ENCODE measurements around the gene KLK5.
A peak's percentile ranks its signal among the peaks of the same experiment; 100 is the strongest.

The KLK5 gene

DNA sequence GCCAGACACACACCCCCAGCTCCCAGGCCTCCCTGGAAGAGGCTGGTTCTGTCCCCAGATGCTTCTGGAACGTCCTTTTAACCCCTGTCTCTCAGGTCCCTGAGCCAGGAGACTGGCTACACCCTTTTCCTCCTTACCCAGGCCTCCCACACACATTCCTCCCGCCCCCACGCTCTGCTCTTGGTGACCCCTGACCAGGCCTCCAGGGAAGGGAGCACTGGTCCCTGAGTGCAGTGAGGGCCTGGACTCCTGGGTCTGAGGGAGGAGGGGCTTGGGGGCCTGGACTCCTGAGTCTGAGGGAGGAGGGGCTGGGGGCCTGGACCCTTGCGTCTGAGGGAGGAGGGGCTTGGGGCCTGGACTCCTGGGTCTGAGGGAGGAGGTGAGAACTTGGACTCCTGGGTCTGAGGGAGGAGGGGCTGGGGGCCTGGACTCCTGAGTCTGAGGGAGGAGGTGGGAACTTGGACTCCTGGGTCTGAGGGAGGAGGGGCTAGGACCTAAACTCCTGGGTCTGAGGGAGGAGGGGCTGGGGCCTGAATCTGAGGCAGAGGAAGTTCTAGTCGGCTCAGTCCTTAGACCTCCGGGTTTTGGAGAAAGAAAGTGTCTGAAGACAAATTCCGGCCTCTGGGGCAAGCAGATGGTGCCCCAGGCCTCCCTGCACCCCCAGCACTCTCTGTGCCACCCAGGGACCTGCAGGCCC, 16.0 kb upstream of the KLK5 start:
- DNase-seq (ENCODE audit: low read depth), result no peak

GRCh38 chr19:50967929-50968715, 15.3 kb upstream of the KLK5 start:
- DNase-seq (ENCODE audit: low read depth), result no peak

- DNase-seq (ENCODE audit: low read depth), result no peak
Observed at GRCh38 chr19:50964266-50964665, 11.4 kb upstream of the KLK5 start.

GRCh38 chr19:50963381-50963780, 10.5 kb upstream of the KLK5 start:
- DNase-seq (ENCODE audit: low read depth), result no peak

DNA sequence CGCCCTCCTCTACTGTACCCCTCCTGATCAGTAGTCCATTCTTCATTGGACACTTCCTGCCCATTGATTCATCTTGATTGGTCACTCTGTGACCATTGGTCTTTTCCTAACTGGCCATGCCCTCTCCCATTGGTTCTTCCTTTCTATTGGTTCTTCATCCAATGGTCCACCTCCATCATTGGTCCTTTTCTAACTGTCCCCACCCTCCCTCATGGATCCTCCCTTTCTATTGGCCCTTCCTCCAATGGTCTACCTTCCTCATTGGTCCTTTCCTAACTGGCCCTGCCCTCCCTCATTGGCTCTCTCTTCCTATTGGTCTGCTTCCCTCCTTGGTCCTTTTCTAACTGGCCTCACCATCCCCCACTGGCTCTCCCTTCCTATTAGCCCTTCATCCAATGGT, 9.4 kb upstream of the KLK5 start:
- no peak for DNase-seq (ENCODE audit: low read depth)

DNA sequence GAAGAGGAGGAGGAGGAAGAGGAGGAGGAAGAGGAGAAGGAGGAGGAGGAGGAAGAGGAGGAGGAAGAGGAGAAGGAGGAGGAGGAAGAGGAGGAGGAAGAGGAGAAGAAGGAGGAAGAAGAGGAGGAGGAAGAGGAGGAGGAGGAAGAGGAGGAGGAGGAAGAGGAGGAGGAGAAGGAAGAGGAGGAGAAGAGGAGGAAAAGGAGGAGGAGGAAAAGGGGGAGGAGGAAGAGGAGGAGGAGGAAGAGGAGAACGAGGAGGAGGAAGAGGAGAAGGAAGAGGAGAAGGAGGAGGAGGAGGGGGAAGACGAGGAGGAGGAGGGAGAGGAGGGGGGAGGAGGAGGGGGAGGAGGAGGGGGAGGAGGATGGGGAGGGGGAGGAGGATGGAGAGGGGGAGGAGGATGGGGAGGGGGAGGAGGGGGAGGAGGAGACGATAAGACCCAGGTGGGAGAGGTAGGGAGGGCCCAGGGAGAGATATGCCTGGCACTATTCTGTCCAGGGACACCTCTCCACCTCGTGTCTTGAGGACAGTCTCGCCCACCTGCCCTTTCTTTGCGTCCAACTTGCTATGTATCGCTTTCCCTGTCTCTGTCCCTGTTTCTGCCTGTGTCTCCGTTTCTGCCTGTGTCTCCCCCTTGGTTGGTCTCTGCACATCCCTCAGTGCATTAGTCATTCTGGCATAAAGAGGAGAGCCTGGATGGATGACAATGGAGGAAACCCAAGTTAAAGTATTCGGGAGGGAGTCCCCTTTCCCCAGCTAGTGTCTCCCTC, 7.1 kb upstream of the KLK5 start:
- DNase-seq (ENCODE audit: low read depth), result no peak

GRCh38 chr19:50957587-50957986, 4.7 kb upstream of the KLK5 start:
- DNase-seq (ENCODE audit: low read depth), result no peak

DNA sequence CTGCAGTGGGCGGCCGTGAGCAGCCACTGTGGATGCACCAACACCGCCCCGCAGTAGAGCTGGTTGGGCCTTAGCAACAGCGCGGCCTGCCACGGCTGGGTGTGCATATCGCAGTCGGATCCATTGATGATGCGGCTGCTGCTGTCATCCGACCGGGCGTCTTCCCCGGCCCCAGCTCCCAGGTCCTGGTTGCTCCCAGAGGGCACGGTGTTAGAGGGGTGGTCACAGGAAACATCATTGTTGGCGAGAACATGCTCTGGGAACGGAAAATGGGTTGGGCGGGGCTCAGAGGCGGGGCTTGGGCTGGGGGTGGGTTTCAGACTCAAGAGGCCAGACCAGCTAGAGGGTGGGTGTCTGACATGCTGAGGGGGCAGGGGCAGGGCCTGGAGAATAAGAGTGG, 3.0 kb downstream of the KLK5 start:
- no peak for DNase-seq (ENCODE audit: low read depth)

GRCh38 chr19:50947123-50947522, 5.7 kb downstream of the KLK5 start:
- no peak for DNase-seq (ENCODE audit: low read depth)

DNA sequence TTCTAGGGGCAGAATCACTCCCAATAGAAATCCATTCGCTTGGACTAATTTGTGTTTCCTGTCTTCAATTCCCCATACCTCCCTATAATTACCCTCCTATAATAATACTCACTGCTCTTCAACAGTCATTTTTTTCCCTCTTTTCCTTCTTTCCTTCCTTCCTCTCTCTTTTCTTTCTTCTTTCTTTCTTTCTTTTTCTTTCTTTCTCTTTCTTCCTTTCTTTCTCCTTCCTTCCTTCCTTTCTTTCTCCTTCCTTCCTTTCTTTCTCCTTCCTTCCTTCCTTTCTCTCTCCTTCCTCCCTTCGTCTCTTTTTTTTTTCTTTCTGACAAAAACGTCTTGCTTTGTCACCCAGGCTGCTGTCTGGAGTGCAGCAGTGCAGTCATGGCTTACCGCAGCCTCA, 8.0 kb downstream of the KLK5 start:
- no peak for DNase-seq (ENCODE audit: low read depth)

DNA sequence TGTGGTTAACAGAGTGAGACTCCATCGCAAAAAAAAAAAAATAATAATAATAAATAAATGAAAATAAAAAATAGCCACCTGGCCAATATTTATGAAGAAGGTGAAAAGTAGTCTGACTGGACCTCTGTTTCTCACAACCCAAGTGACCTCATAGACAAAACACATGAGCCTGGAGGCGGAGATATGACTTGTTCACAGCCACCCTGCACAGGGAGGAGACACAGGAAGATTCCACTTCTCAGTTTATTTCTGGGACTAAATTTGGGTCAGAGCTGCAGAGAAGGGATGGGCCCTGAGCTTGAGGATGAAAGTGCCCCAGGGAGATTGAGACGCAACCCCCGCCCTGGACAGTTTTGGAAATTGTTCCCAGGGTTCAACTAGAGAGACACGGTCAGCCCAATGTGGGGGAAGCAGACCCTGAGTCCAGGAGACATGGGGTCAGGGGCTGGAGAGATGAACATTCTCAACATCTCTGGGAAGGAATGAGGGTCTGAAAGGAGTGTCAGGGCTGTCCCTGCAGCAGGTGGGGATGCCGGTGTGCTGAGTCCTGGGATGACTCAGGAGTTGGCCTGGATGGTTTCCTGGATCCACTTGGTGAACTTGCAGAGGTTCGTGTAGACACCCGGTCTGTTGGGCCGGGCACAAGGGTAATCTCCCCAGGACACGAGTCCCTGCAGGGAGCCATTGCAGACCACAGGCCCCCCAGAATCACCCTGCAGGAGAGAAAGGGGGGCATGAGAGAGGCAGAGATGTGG, 9.6 kb downstream of the KLK5 start:
- no peak for DNase-seq (ENCODE audit: low read depth)

GRCh38 chr19:50939596-50939995, 13.2 kb downstream of the KLK5 start:
- DNase-seq (ENCODE audit: low read depth), result no peak

- no peak for DNase-seq (ENCODE audit: low read depth)
Observed at GRCh38 chr19:50933640-50934039, 19.2 kb downstream of the KLK5 start.

DNA sequence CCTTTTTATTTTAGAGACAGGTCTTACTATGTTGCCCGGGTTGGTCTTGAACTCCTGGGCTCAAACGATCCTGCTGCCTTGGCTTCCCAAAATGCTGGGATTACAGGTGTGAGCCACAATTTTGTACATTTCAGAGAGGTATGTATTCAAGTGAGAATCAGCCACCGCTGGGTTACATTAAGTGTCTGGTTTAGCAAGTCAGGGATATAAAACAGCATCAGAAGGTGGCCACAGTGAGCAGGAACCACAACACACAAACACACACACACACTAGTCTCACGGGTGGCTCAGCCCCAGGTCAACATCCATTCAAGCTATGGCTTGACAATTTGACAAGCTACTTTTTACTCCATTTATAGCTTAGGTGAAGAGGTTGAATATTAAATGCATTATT, 20.2 kb downstream of the KLK5 start:
- no peak for DNase-seq (ENCODE audit: low read depth)

GRCh38 chr19:50932018-50932689, 20.7 kb downstream of the KLK5 start:
- no peak for DNase-seq (ENCODE audit: low read depth)

- no peak for DNase-seq (ENCODE audit: low read depth)
Observed at GRCh38 chr19:50931023-50931422, 21.8 kb downstream of the KLK5 start.

DNA sequence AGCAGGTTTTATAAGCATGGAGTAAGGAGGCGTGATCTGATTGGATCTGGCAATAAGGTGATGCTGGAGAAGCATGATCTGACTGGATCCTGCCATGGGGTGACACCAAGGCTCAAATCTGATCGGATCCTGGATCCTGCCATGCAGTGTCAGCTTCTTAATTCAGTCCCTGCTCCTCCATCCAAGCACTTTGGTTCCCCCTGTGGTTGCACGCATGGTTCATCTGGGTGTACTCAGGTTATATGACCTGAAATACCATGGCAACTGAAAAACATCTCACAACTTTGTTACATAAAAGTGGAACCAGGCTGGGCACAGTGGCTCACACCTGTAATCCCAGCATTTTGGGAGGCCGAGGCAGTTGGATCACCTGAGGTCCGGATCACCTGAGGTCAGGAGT, 24.0 kb downstream of the KLK5 start:
- DNase-seq (ENCODE audit: low read depth), result no peak

DNA sequence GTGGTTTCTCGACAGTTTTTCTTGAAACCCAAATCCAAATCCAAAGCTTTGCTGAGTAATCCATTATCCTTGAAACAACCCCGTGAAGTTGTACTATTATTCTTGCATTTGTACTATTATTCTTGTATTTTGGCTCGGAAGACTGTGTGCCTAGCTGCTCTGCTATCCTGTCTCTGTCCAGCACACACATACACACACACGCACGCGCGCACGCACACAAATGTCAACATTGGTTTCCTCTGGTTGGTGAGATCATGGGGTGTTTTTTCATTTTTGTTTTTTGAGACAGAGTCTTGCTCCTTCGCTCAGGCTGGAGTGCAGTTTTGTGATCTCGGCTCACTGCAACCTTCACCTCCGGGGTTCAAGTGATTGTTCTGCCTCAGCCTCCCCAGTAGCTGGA, 26.7 kb downstream of the KLK5 start:
- DNase-seq (ENCODE audit: low read depth), result no peak

DNA sequence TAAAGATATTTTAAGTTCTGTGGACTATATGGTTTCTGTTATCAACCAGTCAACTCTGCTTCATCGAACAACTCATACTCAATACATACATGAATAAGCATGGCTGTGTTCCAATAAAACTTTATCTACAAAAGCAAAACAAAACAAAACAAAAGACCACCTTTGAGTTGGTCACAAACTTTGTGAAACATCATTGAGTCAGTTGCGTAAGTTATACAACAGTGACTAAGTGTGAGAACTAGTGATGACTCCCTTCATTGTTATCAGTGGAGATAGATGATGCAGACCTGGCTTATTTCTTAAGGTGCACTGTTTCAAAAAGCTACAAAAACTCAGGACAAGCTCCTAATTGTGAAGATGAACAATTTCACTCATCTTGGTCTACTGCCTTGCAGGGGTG, 27.1 kb downstream of the KLK5 start:
- DNase-seq (ENCODE audit: low read depth), result no peak

DNA sequence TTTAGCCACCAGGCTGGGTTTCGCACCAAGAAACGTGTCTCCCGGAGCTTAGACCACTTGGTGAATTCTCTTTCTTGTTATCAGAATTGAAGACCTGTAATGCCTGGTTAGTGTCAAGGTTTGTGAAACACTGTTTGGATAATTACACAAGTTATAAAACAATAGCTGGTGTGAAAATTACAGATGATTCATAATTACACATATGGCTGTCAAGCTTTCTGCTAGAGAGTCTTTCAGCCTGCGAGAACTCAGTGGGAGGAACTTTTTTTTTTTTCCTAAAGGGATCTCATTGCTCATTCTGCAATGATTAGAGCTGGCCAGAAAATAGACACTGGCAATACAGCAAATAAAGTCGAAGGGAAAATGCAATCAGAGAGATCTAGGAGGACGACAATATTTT, 28.3 kb downstream of the KLK5 start:
- DNase-seq (ENCODE audit: low read depth), result no peak

DNA sequence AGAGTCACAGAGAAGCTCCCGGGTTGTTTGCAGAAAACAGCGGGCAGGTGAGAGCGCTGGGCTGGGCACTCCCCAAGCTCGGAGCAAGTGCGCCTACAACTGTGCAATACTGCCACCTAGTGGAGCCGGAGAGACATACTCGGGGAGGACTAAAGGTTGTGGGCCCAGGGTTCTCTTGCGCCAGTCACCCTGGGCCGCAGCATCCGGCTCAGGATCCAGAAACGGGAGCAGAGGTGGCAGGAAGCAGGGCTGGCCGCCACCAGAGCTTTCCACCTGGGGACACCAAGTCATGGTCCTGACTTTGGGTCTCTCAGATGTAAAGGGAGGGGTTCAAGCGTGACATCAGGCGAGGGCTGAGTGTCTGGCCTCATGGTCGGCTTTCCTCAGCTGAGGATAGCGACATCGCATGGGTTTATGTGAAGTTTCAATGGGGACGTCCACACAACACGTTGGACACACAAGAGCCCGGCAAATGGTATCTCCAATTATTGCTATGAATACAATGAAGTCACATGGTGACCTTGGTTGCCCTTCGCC, 30.5 kb downstream of the KLK5 start:
- DNase-seq (ENCODE audit: low read depth), result peak; percentile 69

Data from activated T-cell treated with anti-CD3 and anti-CD28 coated beads for 48 hours (primary cell).